ENCODE data around the gene ARMS2.

GRCh38 chr10:122464250-122464510 lies 9.7 kb downstream of the ARMS2 start:
- TF ChIP-seq POLR2AphosphoS5 (IDR thresholded peaks at IDR 0.05): no peak
- no peak for TF ChIP-seq CTCF (IDR thresholded peaks at IDR 0.05)
- no peak for TF ChIP-seq POLR2A (IDR thresholded peaks at IDR 0.05)

Data from breast epithelium (tissue), 3 donors.